Measurements from ENCODE around the gene OVOL3.
"Not testable (repeated sequence)": the region's sequence is repeated elsewhere in the genome, so short reads cannot be mapped to it uniquely, and the experiment has no call there.

OVOL3 gene

GRCh38 chr19:36110487-36111199 lies at the start of gene OVOL3:
Gene OVOL3 (plus strand): TSS chr19:36111143. CDS start chr19:36111203, 60 bp downstream.
- no peak for DNase-seq

- DNase-seq, result no peak
Measured at GRCh38 chr19:36061367-36061766, 49.6 kb upstream of the OVOL3 start.

GRCh38 chr19:36064826-36065225 lies 46.1 kb upstream of the OVOL3 start:
- no peak for DNase-seq

GRCh38 chr19:36067681-36068080 lies 43.3 kb upstream of the OVOL3 start:
- no peak for DNase-seq

GRCh38 chr19:36068810-36069499 lies 42.0 kb upstream of the OVOL3 start:
- not testable (repeated sequence) for DNase-seq

- DNase-seq, result no peak
Measured at GRCh38 chr19:36072081-36072480, 38.9 kb upstream of the OVOL3 start.

GRCh38 chr19:36073121-36073876 lies 37.6 kb upstream of the OVOL3 start:
- DNase-seq, result no peak

GRCh38 chr19:36079389-36079945 lies 31.5 kb upstream of the OVOL3 start:
- DNase-seq, result no peak

- DNase-seq, result no peak
Measured at GRCh38 chr19:36081385-36081784, 29.6 kb upstream of the OVOL3 start.

- no peak for DNase-seq
Measured at GRCh38 chr19:36081894-36082293, 29.0 kb upstream of the OVOL3 start.

- no peak for DNase-seq
Measured at GRCh38 chr19:36082916-36083315, 28.0 kb upstream of the OVOL3 start.

GRCh38 chr19:36084231-36085009 lies 26.5 kb upstream of the OVOL3 start:
- no peak for DNase-seq

GRCh38 chr19:36086326-36086725 lies 24.6 kb upstream of the OVOL3 start:
- DNase-seq, result no peak

- DNase-seq, result no peak
Measured at GRCh38 chr19:36089847-36090246, 21.1 kb upstream of the OVOL3 start.

GRCh38 chr19:36090910-36091695 lies 19.8 kb upstream of the OVOL3 start:
- DNase-seq, result no peak

GRCh38 chr19:36092566-36092965 lies 18.4 kb upstream of the OVOL3 start:
- DNase-seq, result no peak

GRCh38 chr19:36093146-36093662 lies 17.7 kb upstream of the OVOL3 start:
- no peak for DNase-seq

GRCh38 chr19:36093687-36094086 lies 17.3 kb upstream of the OVOL3 start:
- no peak for DNase-seq

- no peak for DNase-seq
Measured at GRCh38 chr19:36097036-36097435, 13.9 kb upstream of the OVOL3 start.

- DNase-seq, result no peak
Measured at GRCh38 chr19:36099166-36099785, 11.7 kb upstream of the OVOL3 start.

- no peak for DNase-seq
Measured at GRCh38 chr19:36100476-36100875, 10.5 kb upstream of the OVOL3 start.
